Subcutaneous adipose tissue (tissue), 4 donors: Measurements from ENCODE around the gene CDK2. TPM values are rescaled to one million over a fixed set of nuclear protein-coding genes. Genes with fewer than 3 reads are reported as not detected.

Source experiments
- total RNA-seq, 4 donors: library from RNA; depleted of rRNA; stranded (reverse); fragments of >200 nt; gene quantifications; one replicate each; pipeline ENCODE4 v1.1.0, GENCODE V29; 2016
- TF ChIP-seq, protein P1 (sequence below): fragments of 450-650 bp; IDR thresholded peaks from one replicate; pipeline ENCODE4 v1.5.1; 2016; ENCODE audit warnings: low read depth, mild to moderate bottlenecking, control low read depth, antibody characterized with exemption, moderate library complexity

CDK2 gene
- total RNA-seq, 4 donors from 2014 or later = 7.9 to 14.9 (median 9.0) TPM

DNA sequence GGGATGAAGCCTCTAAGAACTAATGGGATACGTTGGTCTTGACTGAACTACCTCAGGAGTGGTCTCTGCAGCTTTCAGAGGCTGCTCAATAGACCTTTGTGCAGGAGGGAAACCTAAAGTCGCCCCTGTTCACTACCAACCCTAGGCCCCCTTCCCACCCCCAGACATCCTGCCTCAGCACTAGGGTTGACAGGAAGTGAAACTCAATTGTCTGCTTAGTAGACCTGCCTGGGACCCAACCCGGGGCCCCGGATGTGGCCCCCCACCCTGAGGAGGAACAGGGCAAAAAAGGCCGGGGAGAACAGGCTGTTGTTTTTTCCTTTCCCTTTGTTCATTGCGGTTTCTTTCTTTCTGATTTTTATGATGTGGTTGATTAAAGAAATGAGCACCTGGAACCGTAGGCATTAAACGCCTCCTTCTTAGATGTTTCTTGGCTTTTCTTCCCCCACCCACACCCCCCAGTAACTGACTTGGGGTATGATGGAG, 37.3 kb upstream of the CDK2 start:
- TF ChIP-seq, protein P1, sequence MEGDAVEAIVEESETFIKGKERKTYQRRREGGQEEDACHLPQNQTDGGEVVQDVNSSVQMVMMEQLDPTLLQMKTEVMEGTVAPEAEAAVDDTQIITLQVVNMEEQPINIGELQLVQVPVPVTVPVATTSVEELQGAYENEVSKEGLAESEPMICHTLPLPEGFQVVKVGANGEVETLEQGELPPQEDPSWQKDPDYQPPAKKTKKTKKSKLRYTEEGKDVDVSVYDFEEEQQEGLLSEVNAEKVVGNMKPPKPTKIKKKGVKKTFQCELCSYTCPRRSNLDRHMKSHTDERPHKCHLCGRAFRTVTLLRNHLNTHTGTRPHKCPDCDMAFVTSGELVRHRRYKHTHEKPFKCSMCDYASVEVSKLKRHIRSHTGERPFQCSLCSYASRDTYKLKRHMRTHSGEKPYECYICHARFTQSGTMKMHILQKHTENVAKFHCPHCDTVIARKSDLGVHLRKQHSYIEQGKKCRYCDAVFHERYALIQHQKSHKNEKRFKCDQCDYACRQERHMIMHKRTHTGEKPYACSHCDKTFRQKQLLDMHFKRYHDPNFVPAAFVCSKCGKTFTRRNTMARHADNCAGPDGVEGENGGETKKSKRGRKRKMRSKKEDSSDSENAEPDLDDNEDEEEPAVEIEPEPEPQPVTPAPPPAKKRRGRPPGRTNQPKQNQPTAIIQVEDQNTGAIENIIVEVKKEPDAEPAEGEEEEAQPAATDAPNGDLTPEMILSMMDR = no peak

DNA sequence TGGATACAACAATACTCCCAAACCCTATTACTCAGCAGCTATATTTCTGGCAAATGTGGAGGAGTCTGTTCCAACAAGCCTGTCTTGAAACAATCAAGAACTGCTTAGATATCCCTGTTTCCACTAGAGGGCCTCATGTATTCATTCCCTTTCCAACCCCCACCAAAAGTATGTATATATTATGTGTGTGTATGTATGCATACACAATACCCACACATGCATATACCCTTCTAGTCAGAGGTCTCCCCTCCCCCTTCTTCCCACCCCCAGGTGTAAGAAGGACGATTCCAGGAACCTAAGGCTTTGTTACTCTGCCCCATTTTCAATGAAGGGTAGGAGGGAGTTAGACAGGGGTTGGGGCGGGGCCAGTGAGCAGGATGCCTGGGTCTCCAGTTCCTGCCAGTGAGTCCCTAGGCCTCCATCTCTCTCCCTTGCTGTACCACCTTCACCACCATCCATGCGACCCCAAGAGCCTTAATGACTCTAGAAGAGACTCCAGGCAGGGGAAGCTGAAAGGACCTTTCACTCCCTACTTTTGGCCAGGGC, 35.8 kb upstream of the CDK2 start, which contains the start of gene DGKA:
Gene DGKA (plus strand): TSS at position 392 of the 546 bp plus-strand sequence. CDS start 5,342 bp downstream, outside the sequence.
- TF ChIP-seq, protein P1 = no peak

DNA sequence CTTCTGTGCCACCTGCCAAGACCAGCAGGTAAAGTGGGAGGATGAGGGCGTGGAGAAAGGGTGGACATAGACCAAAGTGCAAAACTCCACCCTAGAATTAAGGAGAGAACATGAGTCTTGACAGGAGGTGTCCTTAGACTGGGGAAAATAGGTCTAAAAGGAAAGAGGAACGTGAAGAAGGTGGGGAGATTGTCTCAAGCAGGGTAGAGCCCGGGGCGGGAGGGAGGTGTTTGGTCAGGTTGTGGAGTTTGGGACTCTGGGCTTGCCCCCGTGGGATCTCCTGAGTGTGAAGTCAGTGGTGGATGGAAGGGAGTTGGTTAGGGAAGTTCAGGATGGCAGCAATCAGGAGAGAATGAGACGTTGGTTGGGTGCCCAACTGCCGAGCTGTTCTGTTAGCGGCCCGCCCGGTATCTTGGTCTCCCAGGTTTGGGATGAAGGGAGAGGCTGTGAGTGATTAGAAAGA, 35.3 kb upstream of the CDK2 start:
- TF ChIP-seq, protein P1 = no peak

DNA sequence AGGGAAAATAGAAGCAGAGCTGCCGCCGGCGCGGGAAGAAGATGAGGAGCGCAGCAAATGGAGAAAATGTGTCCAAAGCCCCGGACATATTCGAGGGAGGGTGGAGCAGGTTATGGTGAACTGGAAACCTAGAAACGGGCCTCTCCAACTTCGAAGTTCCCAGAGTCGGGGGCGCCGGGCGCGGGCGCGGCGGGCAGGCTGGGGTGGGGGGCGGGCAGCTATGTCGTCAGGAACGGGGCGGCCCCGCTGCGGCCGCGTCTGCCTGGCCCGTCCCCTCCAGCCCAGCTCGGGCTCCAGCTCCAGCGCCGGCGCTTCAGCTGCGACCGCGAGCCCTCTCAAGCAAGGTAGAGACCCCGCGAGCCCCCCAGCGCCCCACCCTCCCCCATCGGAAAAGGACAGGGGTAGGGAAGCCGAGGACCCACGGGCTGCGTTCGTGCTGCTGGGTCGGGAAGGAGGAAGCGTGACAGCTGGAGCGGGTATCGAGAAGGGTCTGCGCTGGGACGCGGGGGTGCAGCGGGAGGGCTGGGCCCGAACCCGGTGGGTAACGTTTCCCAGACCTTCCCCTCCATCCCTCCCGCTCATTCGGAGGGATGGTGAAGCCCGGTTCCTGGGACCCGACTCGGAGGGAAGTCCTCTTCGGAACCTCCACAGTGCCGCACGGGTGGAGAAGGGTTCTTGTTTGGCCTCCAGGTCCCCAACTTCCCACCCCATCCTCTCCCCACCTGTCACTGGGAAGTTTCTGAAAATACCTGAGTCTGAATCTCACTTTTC, 34.7 kb upstream of the CDK2 start:
- TF ChIP-seq, protein P1 = no peak

DNA sequence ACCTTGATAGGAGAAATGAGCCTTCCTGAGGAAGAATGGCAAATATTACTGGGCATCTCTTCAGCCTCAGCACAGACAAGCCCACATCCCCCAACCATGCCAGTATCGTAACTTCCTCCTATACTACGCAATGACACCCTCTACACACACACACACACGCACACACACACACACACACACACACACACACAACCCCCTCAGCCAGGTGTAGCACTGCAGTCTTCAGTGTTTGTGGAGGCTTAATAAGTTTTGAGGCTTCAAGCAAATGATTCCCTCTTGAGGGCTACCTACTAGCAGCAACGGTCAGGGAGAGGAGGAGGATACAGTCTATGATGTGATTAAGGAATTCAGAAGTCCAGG, 34.1 kb upstream of the CDK2 start:
- TF ChIP-seq, protein P1 = no peak

DNA sequence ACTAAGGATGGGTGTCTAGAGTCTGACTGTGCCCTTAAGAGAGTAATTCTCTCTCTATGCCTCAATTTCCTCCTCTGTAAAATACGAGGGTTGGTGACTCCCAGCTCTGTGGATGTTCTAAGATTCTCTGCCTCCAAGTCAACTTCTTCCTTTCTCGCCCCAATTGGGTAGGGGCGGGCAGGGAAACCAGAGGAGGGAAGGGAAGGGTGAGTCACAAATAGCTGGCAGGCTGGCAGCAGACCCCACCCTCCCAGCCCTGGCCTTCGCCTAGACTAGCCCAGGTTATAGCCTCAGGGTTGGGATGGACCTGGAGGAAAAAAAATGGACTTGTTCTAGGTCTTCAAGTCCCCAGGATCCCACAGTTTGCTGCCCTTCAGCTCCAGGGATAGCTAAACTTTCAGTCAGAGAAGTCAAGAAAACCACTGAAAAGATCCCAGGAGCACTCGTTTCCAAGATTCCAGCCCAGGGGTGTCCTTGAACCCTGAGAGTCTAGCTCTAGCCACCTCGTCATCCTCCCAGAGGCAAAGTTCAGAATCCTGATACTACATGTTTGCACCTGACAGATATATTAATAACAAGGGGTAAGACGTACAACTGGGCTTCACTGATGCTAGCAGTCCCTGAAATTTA, 33.3 kb upstream of the CDK2 start:
- TF ChIP-seq, protein P1 = no peak
